Measurements from ENCODE around the gene ADRB2.

ADRB2 gene

DNA sequence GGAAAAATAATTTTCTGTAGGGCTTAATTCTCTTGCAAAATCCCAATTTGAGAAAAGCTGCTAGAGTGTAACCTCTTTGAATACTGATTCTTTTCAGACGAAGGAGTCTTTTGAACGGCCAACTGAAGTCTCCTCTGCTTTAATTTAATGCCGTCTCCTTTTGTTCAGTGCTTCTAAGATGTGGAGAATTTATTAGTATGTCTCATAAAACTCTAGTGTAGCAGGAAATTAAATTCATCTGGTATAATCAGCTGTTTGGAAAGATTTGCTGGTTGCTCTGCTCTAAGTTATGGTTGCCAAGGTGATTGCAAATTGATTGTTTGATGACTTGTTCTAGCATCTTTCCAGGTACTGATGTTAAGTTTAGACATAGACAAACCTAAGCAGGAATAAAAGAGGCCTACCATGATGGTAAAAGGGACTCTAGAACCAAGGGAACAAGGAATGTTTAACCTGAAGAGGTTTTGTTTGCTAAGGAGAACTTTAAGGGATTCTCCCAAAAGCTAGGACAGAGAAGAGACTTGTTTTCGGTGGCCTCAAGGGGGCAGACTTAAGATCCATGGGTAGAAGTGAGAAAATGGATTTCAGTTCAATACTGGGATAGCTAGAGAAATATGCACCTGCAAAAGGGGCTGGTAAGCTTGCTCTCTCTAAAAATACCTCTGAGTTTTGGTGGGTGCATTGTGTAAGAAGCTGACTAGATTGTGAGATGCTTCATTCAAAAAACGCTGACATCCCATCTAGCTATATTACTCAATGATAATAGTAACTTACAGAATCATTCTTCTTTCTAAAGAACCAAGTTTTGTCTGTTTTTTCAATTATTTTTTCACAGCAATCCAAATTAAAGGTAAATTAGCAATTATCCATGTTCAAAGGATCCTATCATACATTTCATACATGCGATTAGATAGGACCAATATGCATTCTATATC, 5.7 kb upstream of the ADRB2 start:
- Histone ChIP-seq H3K36me3 (ENCODE audit: insufficient read depth, low read length) (no peaks in the 10 kb centered on the region), H3K9me3 (replicated peaks; ENCODE audit: low read length) (no peaks in the 10 kb centered on the region), H3K27me3 (ENCODE audit: control insufficient read depth, insufficient read depth, low read length) (no peaks in the 10 kb centered on the region), H3K4me1 (ENCODE audit: control insufficient read depth, insufficient read depth, low read length) (peaks cover 5% of the 10 kb centered on the region), H3K4me3 (ENCODE audit: low read length) (no peak overlapping the region), H3K9ac (ENCODE audit: low read depth, low read length) (no peak overlapping the region), H3K4me2 (ENCODE audit: low read length) (no peak overlapping the region)

DNA sequence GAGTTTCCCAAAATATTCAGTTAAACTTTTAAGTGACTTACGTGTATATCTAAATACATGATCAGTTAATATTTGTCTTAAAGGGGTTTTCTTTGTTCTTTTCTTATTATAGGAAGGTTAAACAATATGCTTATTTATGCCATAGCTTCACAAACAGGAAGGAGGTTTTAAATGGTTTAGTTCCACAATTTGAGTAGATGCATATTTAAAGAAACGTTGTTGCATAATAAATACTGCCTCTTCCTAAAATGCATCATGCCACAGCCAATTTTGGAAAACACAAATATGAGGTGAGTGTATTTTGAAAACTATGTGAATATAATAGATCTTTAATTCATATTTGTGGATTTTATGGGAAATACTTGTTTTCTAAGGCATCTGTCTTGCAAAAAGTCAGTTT, 2.5 kb upstream of the ADRB2 start:
- no peaks in the 10 kb centered on the region for H3K36me3 ChIP-seq (ENCODE audit: insufficient read depth, low read length)
- no peak overlapping the region for H3K9ac ChIP-seq (ENCODE audit: low read depth, low read length)
- H3K9me3 ChIP-seq (replicated peaks; ENCODE audit: low read length): no peaks in the 10 kb centered on the region
- no peak overlapping the region for H3K4me2 ChIP-seq (ENCODE audit: low read length)
- no peak overlapping the region for H3K4me3 ChIP-seq (ENCODE audit: low read length)
- no peaks in the 10 kb centered on the region for H3K27me3 ChIP-seq (ENCODE audit: control insufficient read depth, insufficient read depth, low read length)
- peaks cover 19% of the 10 kb centered on the region for H3K4me1 ChIP-seq (ENCODE audit: control insufficient read depth, insufficient read depth, low read length)

DNA sequence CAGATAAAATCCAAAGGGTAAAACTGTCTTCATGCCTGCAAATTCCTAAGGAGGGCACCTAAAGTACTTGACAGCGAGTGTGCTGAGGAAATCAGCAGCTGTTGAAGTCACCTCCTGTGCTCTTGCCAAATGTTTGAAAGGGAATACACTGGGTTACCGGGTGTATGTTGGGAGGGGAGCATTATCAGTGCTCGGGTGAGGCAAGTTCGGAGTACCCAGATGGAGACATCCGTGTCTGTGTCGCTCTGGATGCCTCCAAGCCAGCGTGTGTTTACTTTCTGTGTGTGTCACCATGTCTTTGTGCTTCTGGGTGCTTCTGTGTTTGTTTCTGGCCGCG, 727 bp upstream of the ADRB2 start:
- H3K36me3 ChIP-seq (ENCODE audit: insufficient read depth, low read length): no peaks in the 10 kb centered on the region
- H3K9ac ChIP-seq (ENCODE audit: low read depth, low read length): peak overlapping the region; percentile 88
- H3K27me3 ChIP-seq (ENCODE audit: control insufficient read depth, insufficient read depth, low read length): no peaks in the 10 kb centered on the region
- H3K4me3 ChIP-seq (ENCODE audit: low read length): peak overlapping the region; percentile 90
- H3K9me3 ChIP-seq (replicated peaks; ENCODE audit: low read length): no peaks in the 10 kb centered on the region
- peaks cover 35% of the 10 kb centered on the region for H3K4me1 ChIP-seq (ENCODE audit: control insufficient read depth, insufficient read depth, low read length)
- H3K4me2 ChIP-seq (ENCODE audit: low read length): peak overlapping the region; percentile 100

DNA sequence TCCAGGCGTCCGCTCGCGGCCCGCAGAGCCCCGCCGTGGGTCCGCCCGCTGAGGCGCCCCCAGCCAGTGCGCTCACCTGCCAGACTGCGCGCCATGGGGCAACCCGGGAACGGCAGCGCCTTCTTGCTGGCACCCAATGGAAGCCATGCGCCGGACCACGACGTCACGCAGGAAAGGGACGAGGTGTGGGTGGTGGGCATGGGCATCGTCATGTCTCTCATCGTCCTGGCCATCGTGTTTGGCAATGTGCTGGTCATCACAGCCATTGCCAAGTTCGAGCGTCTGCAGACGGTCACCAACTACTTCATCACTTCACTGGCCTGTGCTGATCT, 294 bp downstream of the ADRB2 start:
- Histone ChIP-seq H3K4me2 (ENCODE audit: low read length) (peak overlapping the region; percentile 100), H3K4me1 (ENCODE audit: control insufficient read depth, insufficient read depth, low read length) (peaks cover 45% of the 10 kb centered on the region), H3K36me3 (ENCODE audit: insufficient read depth, low read length) (no peaks in the 10 kb centered on the region), H3K9me3 (replicated peaks; ENCODE audit: low read length) (no peaks in the 10 kb centered on the region), H3K9ac (ENCODE audit: low read depth, low read length) (peak overlapping the region; percentile 88), H3K4me3 (ENCODE audit: low read length) (peak overlapping the region; percentile 90), H3K27me3 (ENCODE audit: control insufficient read depth, insufficient read depth, low read length) (no peaks in the 10 kb centered on the region)

DNA sequence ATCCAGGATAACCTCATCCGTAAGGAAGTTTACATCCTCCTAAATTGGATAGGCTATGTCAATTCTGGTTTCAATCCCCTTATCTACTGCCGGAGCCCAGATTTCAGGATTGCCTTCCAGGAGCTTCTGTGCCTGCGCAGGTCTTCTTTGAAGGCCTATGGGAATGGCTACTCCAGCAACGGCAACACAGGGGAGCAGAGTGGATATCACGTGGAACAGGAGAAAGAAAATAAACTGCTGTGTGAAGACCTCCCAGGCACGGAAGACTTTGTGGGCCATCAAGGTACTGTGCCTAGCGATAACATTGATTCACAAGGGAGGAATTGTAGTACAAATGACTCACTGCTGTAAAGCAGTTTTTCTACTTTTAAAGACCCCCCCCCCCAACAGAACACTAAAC, 1.3 kb downstream of the ADRB2 start:
- H3K36me3 ChIP-seq (ENCODE audit: insufficient read depth, low read length): no peaks in the 10 kb centered on the region
- H3K4me3 ChIP-seq (ENCODE audit: low read length): peak overlapping the region; percentile 90
- peaks cover 52% of the 10 kb centered on the region for H3K4me1 ChIP-seq (ENCODE audit: control insufficient read depth, insufficient read depth, low read length)
- no peaks in the 10 kb centered on the region for H3K27me3 ChIP-seq (ENCODE audit: control insufficient read depth, insufficient read depth, low read length)
- peak overlapping the region; percentile 88 for H3K9ac ChIP-seq (ENCODE audit: low read depth, low read length)
- no peaks in the 10 kb centered on the region for H3K9me3 ChIP-seq (replicated peaks; ENCODE audit: low read length)
- peak overlapping the region; percentile 100 for H3K4me2 ChIP-seq (ENCODE audit: low read length)

DNA sequence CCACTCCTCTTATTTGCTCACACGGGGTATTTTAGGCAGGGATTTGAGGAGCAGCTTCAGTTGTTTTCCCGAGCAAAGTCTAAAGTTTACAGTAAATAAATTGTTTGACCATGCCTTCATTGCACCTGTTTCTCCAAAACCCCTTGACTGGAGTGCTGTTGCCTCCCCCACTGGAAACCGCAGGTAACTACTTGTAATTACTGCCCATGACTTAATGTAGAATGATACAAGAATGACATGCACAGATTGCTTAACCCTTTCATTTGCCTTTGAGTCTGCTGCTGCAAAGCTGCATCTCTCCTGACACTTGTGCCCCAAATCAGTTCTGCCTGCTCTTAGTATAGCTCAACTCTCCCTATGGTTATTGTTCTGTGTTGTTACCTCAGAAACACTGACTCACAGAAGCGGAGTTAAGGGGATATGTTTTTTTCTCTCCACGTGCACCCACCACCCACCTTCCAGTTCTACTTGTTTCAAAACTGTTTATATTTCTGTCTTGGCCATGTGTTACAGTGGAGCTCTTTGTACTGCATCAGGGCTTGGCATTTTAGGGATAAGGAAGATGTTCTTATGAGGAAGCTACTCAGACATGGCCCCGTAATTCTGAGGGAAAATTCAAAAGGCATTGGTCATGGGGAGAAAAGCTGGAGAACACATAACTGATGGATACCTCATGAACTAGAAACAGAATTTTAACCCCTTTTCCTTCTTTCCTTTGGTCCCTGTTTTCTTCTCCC, 2.3 kb downstream of the ADRB2 start:
- Histone ChIP-seq H3K4me1 (ENCODE audit: control insufficient read depth, insufficient read depth, low read length) (peaks cover 56% of the 10 kb centered on the region), H3K9me3 (replicated peaks; ENCODE audit: low read length) (no peaks in the 10 kb centered on the region), H3K4me3 (ENCODE audit: low read length) (peak overlapping the region; percentile 90), H3K4me2 (ENCODE audit: low read length) (peak overlapping the region; percentile 100), H3K9ac (ENCODE audit: low read depth, low read length) (peak overlapping the region; percentile 88), H3K27me3 (ENCODE audit: control insufficient read depth, insufficient read depth, low read length) (no peaks in the 10 kb centered on the region), H3K36me3 (ENCODE audit: insufficient read depth, low read length) (peaks cover 4% of the 10 kb centered on the region)

DNA sequence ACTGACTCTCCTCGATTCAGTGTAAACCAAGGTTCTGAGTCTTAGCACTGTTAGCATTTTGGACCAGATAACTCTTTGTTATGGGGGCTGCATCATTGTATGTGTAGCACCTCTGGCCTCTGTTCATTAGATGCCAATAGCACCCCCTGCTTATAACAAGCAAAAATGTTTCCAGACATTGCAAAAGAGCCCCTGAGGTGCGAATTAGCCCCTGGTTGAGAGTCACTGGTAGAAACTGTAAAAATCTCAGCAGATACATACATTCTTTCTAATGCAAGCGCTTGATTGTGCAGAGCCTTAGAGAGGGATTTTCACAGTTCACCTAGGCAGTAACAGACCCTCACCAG, 2.8 kb downstream of the ADRB2 start:
- Histone ChIP-seq H3K9ac (ENCODE audit: low read depth, low read length) (peak overlapping the region; percentile 88), H3K4me3 (ENCODE audit: low read length) (peak overlapping the region; percentile 90), H3K4me2 (ENCODE audit: low read length) (peak overlapping the region; percentile 100), H3K27me3 (ENCODE audit: control insufficient read depth, insufficient read depth, low read length) (no peaks in the 10 kb centered on the region), H3K9me3 (replicated peaks; ENCODE audit: low read length) (no peaks in the 10 kb centered on the region), H3K4me1 (ENCODE audit: control insufficient read depth, insufficient read depth, low read length) (peaks cover 56% of the 10 kb centered on the region), H3K36me3 (ENCODE audit: insufficient read depth, low read length) (peaks cover 8% of the 10 kb centered on the region)

DNA sequence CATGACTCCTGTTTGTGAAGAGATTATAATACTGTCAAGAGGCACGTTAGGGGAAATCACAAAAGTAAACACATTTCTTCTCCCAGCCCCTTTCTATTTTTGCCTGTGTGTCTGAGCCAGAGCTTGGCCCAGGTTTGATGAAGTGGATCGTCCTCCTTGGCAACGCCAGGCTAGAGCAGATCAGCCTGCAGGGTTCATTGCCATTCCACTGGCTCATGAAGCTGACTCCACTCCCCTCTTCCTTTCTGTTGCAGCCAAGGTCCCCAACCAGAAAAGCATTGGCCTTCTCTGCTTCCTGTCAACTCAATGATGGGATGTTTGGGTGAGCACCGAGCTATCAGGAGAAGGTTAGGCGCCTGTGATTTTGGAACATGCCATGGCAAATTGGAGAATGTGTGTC, 3.3 kb downstream of the ADRB2 start:
- H3K9ac ChIP-seq (ENCODE audit: low read depth, low read length): peak overlapping the region; percentile 88
- no peaks in the 10 kb centered on the region for H3K9me3 ChIP-seq (replicated peaks; ENCODE audit: low read length)
- H3K4me1 ChIP-seq (ENCODE audit: control insufficient read depth, insufficient read depth, low read length): peaks cover 56% of the 10 kb centered on the region
- peak overlapping the region; percentile 100 for H3K4me2 ChIP-seq (ENCODE audit: low read length)
- H3K36me3 ChIP-seq (ENCODE audit: insufficient read depth, low read length): peaks cover 13% of the 10 kb centered on the region
- H3K4me3 ChIP-seq (ENCODE audit: low read length): peak overlapping the region; percentile 90
- no peaks in the 10 kb centered on the region for H3K27me3 ChIP-seq (ENCODE audit: control insufficient read depth, insufficient read depth, low read length)

DNA sequence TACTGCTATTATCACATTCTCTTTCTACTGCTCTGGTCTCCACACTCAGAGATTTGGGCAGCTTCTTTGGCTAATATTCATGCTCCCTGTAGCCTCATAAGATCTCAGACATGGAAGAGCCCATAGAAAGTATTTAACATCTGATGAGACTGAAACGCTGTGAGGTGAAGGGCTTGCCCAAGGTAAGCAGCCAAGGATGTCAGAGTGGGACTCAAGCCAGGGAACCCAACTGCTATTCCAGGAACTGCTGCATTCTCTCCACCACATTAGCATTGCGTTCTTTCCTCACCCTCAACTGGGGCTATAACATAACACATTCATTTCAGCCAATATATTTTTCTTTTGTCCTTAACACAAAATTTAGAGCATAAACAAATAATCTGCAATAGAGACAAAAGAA, 3.8 kb downstream of the ADRB2 start:
- peaks cover 56% of the 10 kb centered on the region for H3K4me1 ChIP-seq (ENCODE audit: control insufficient read depth, insufficient read depth, low read length)
- H3K4me2 ChIP-seq (ENCODE audit: low read length): peak overlapping the region; percentile 100
- H3K9ac ChIP-seq (ENCODE audit: low read depth, low read length): peak overlapping the region; percentile 88
- peaks cover 13% of the 10 kb centered on the region for H3K36me3 ChIP-seq (ENCODE audit: insufficient read depth, low read length)
- no peaks in the 10 kb centered on the region for H3K9me3 ChIP-seq (replicated peaks; ENCODE audit: low read length)
- H3K27me3 ChIP-seq (ENCODE audit: control insufficient read depth, insufficient read depth, low read length): no peaks in the 10 kb centered on the region
- peak overlapping the region; percentile 90 for H3K4me3 ChIP-seq (ENCODE audit: low read length)

DNA sequence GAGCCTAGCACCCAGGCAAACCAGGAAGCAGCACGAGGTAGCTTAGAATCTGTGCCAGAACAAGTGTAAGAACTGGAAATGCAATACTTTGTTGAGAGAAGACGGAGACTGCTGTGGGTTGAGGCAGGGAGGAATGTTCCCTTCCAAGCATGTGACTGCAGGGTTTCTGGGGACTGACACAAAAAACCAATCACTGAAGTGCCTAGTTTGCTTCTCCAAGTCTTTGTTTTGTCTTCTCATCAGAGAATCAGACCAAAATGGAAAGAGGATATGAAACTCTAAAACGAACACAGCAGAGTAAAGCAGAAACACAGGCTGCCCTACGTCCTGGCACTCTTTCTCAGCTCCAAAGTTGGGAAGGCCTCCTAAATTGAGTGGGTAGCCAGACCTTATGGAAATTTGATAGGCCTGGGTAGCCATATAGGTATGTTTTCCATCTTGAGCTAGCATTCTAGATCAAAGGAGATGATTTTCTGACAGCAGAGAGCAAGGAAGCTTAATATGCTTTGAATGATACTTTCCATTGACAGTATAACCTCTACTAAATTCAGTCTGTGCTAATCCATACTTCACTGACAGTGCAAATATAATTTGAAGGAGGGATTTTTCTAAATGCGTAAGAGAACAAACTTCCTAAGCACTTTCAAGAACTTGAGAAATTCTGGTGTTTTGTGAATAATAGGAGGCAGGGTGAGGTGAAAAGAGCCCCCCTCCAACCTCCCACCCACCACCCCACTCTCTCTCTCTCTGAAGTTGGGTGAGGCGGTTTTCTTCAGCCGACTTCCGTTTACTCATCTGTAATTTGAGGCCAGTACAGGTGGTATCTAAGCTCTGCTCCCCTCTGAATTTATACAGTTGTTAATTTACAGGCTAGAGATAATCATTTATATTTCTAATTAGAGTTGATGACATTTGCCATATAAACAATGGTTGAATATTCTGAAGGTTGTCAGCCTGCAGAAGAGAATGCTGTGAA, 5.5 kb downstream of the ADRB2 start:
- no peaks in the 10 kb centered on the region for H3K9me3 ChIP-seq (replicated peaks; ENCODE audit: low read length)
- H3K4me3 ChIP-seq (ENCODE audit: low read length): peak overlapping the region; percentile 90
- H3K4me2 ChIP-seq (ENCODE audit: low read length): peak overlapping the region; percentile 100
- H3K4me1 ChIP-seq (ENCODE audit: control insufficient read depth, insufficient read depth, low read length): peaks cover 46% of the 10 kb centered on the region
- H3K27me3 ChIP-seq (ENCODE audit: control insufficient read depth, insufficient read depth, low read length): no peaks in the 10 kb centered on the region
- H3K36me3 ChIP-seq (ENCODE audit: insufficient read depth, low read length): peaks cover 13% of the 10 kb centered on the region
- H3K9ac ChIP-seq (ENCODE audit: low read depth, low read length): no peak overlapping the region

DNA sequence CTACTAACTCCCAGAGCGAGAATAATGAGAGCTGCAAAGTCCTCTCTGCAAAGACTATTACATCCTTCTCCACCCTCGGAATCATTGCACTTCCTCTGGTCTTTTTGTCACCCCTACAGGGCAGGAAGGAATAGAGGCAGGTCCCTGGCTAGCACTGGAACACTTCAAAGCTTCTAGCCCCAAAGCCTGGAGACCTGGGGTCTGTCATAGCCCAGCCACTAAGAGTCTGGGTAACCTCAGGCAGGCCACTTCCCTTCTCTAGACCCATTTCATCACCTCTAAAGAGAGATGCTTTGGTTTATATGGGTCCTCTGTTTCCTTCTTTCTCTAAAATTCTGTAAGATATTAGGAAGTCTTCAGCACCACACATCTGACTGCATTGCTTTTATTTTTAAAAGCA, 6.7 kb downstream of the ADRB2 start:
- Histone ChIP-seq H3K9me3 (replicated peaks; ENCODE audit: low read length) (no peaks in the 10 kb centered on the region), H3K36me3 (ENCODE audit: insufficient read depth, low read length) (peaks cover 13% of the 10 kb centered on the region), H3K4me1 (ENCODE audit: control insufficient read depth, insufficient read depth, low read length) (peaks cover 38% of the 10 kb centered on the region), H3K9ac (ENCODE audit: low read depth, low read length) (no peak overlapping the region), H3K4me2 (ENCODE audit: low read length) (no peak overlapping the region), H3K4me3 (ENCODE audit: low read length) (no peak overlapping the region), H3K27me3 (ENCODE audit: control insufficient read depth, insufficient read depth, low read length) (no peaks in the 10 kb centered on the region)

All from skeletal muscle satellite cell (primary cell).